Measurements from ENCODE around the gene ZCCHC24. TPM values are rescaled to one million over a fixed set of nuclear protein-coding genes. Genes with fewer than 3 reads are reported as not detected.

ZCCHC24 gene
- total RNA-seq, 2 experiments from 2014 or later: 0.67 to 0.85 TPM

GRCh38 chr10:79429751-79430150 lies 15.7 kb downstream of the ZCCHC24 start:
- DNase-seq: no peak
- Mint-ChIP-seq H3K27me3 (no peaks in the 10 kb centered on the region), H3K9me3 (no peaks in the 10 kb centered on the region), H3K36me3 (ENCODE audit: low read depth) (no peaks in the 10 kb centered on the region), H3K4me3 (no peak overlapping the region), H3K27ac (no peak overlapping the region), H3K4me1 (ENCODE audit: low read depth) (no peaks in the 10 kb centered on the region)
- Histone ChIP-seq H3K36me3 (ENCODE audit: insufficient read depth, low read length) (no peaks in the 10 kb centered on the region), H3K27ac (ENCODE audit: low read depth in 1 of 2, low read length in 2 of 2) (no peak overlapping the region), H3K27me3 (ENCODE audit: control insufficient read depth in 1 of 2, insufficient read depth in 2 of 2, low read length in 2 of 2) (no peaks in the 10 kb centered on the region), H3K9me3 (ENCODE audit: control insufficient read depth in 1 of 2, insufficient read depth in 1 of 2, low read length in 2 of 2) (no peaks in the 10 kb centered on the region), H3K4me1 (ENCODE audit: insufficient read depth, low read length) (no peaks in the 10 kb centered on the region), H3K4me3 (ENCODE audit: low read length) (no peak overlapping the region)
- TF ChIP-seq CTCF (IDR thresholded peaks at IDR 0.05): no peak
- ChIA-PET POLR2A (no interaction called here), CTCF (no interaction called here)
- intact Hi-C loops (cut with DNase I, micrococcal nuclease): no loop called here
- no peak for ATAC-seq (ENCODE audit: poor library complexity)

- Histone ChIP-seq H3K9me3 (ENCODE audit: control insufficient read depth in 1 of 2, insufficient read depth in 1 of 2, low read length in 2 of 2) (no peaks in the 10 kb centered on the region), H3K36me3 (ENCODE audit: insufficient read depth, low read length) (no peaks in the 10 kb centered on the region), H3K4me1 (ENCODE audit: insufficient read depth, low read length) (no peaks in the 10 kb centered on the region), H3K4me3 (ENCODE audit: low read length) (no peak overlapping the region), H3K27me3 (ENCODE audit: control insufficient read depth in 1 of 2, insufficient read depth in 2 of 2, low read length in 2 of 2) (no peaks in the 10 kb centered on the region), H3K27ac (ENCODE audit: low read depth in 1 of 2, low read length in 2 of 2) (no peak overlapping the region)
- Mint-ChIP-seq H3K4me1 (ENCODE audit: low read depth) (no peaks in the 10 kb centered on the region), H3K27ac (no peak overlapping the region), H3K9me3 (no peaks in the 10 kb centered on the region), H3K27me3 (no peaks in the 10 kb centered on the region), H3K4me3 (no peak overlapping the region), H3K36me3 (ENCODE audit: low read depth) (no peaks in the 10 kb centered on the region)
- ATAC-seq (ENCODE audit: poor library complexity) (no peak), DNase-seq (no peak)
- intact Hi-C loops (cut with DNase I, micrococcal nuclease): no loop called here
- CTCF ChIA-PET: no interaction called here
- TF ChIP-seq CTCF (IDR thresholded peaks at IDR 0.05): no peak
- POLR2A ChIA-PET: no interaction called here
Measured at GRCh38 chr10:79427965-79428364, 17.5 kb downstream of the ZCCHC24 start.

- H3K9me3 Mint-ChIP-seq: no peaks in the 10 kb centered on the region
- Histone ChIP-seq H3K4me3 (ENCODE audit: low read length) (no peak overlapping the region), H3K9me3 (ENCODE audit: control insufficient read depth in 1 of 2, insufficient read depth in 1 of 2, low read length in 2 of 2) (no peaks in the 10 kb centered on the region), H3K27ac (ENCODE audit: low read depth in 1 of 2, low read length in 2 of 2) (no peak overlapping the region), H3K27me3 (ENCODE audit: control insufficient read depth in 1 of 2, insufficient read depth in 2 of 2, low read length in 2 of 2) (no peaks in the 10 kb centered on the region), H3K36me3 (ENCODE audit: insufficient read depth, low read length) (no peaks in the 10 kb centered on the region), H3K4me1 (ENCODE audit: insufficient read depth, low read length) (no peaks in the 10 kb centered on the region)
- H3K27me3 Mint-ChIP-seq: no peaks in the 10 kb centered on the region
- DNase-seq: no peak
- H3K4me1 Mint-ChIP-seq (ENCODE audit: low read depth): no peaks in the 10 kb centered on the region
- no peak overlapping the region for H3K4me3 Mint-ChIP-seq
- POLR2A ChIA-PET: no interaction called here
- CTCF ChIA-PET: no interaction called here
- no peak for ATAC-seq (ENCODE audit: poor library complexity)
- no peaks in the 10 kb centered on the region for H3K36me3 Mint-ChIP-seq (ENCODE audit: low read depth)
- intact Hi-C loops (cut with DNase I, micrococcal nuclease): no loop called here
- H3K27ac Mint-ChIP-seq: no peak overlapping the region
- no peak for TF ChIP-seq CTCF (IDR thresholded peaks at IDR 0.05)
Measured at GRCh38 chr10:79425074-79425532, 20.3 kb downstream of the ZCCHC24 start.

Measured in CD4-positive, alpha-beta T cell (primary cell).